Ectodermal cell (in vitro differentiated cells): ENCODE measurements around the gene ANHX.

Experiments used
- H3K27ac ChIP-seq: 2 replicates; pipeline ENCODE4 v1.7.0; 2013; ENCODE audit warnings: mild to moderate bottlenecking, low read depth, low read length; ENCODE audit not compliant: insufficient read depth, poor library complexity, severe bottlenecking
- H3K27me3 ChIP-seq: 2 replicates; pipeline ENCODE4 v1.7.0; 2013; ENCODE audit warnings: mild to moderate bottlenecking, low read length; ENCODE audit not compliant: insufficient read depth, control insufficient read depth, poor library complexity, severe bottlenecking
- H3K36me3 ChIP-seq: one replicate; pipeline ENCODE4 v1.7.0; 2013; ENCODE audit warnings: low read length; ENCODE audit not compliant: control insufficient read depth, insufficient read depth
- H3K4me1 ChIP-seq: one replicate; pipeline ENCODE4 v1.7.0; 2013; ENCODE audit warnings: low read length; ENCODE audit not compliant: control insufficient read depth, insufficient read depth
- H3K4me3 ChIP-seq: 2 replicates; pipeline ENCODE4 v1.7.0; 2013; ENCODE audit warnings: low read depth, low read length, control low read depth; ENCODE audit not compliant: insufficient read depth
- H3K9me3 ChIP-seq: 2 replicates; pipeline ENCODE4 v1.7.0; 2013; ENCODE audit warnings: mild to moderate bottlenecking, low read length, moderate library complexity; ENCODE audit not compliant: control insufficient read depth
- WGBS, 2 experiments: methylation state at CpG; one replicate each; pipeline ENCODE4 v1.1.7; 2013; ENCODE audit warnings: missing lambda C conversion rate in 2 of 2; 5-methylcytosine and 5-hydroxymethylcytosine counted together

The ANHX gene

GRCh38 chr12:133204264-133204603, 31.4 kb downstream of the ANHX start:
- peaks cover 39% of the 10 kb centered on the region for H3K36me3 ChIP-seq
- 100% methylated on average over 1 of the region's 1 CpG; no CpG with 5 or more reads in 1 of the 2 experiments for WGBS, 2 experiments

GRCh38 chr12:133203344-133204263, 32.1 kb downstream of the ANHX start:
- H3K36me3 ChIP-seq = peaks cover 39% of the 10 kb centered on the region
- WGBS, 2 experiments = 90 to 98% methylated on average over 6 to 7 of the region's 7 CpGs
- no peak overlapping the region for H3K4me3 ChIP-seq
- no peak overlapping the region for H3K27ac ChIP-seq
- H3K27me3 ChIP-seq = no peaks in the 10 kb centered on the region
- peaks cover 43% of the 10 kb centered on the region for H3K9me3 ChIP-seq
- H3K4me1 ChIP-seq = no peaks in the 10 kb centered on the region

More at GRCh38 chr12:133204264-133204603, 31.4 kb downstream of the ANHX start:
- no peak overlapping the region for H3K27ac ChIP-seq
- H3K9me3 ChIP-seq = peaks cover 43% of the 10 kb centered on the region
- H3K27me3 ChIP-seq = no peaks in the 10 kb centered on the region
- no peak overlapping the region for H3K4me3 ChIP-seq
- H3K4me1 ChIP-seq = no peaks in the 10 kb centered on the region

- Histone ChIP-seq H3K4me3 (no peak overlapping the region), H3K4me1 (no peaks in the 10 kb centered on the region), H3K9me3 (peaks cover 43% of the 10 kb centered on the region), H3K36me3 (peaks cover 39% of the 10 kb centered on the region), H3K27me3 (no peaks in the 10 kb centered on the region), H3K27ac (no peak overlapping the region)
- 100% methylated on average over 1 to 2 of the region's 2 CpGs for WGBS, 2 experiments
These were observed 33.0 kb downstream of the ANHX start for GRCh38 chr12:133202493-133203343.

GRCh38 chr12:133201888-133202287, 33.8 kb downstream of the ANHX start:
- 38 to 53% methylated on average over 1 to 2 of the region's 2 CpGs for WGBS, 2 experiments

GRCh38 chr12:133192847-133193246, 42.8 kb downstream of the ANHX start:
- no peaks in the 10 kb centered on the region for H3K4me1 ChIP-seq
- no peak overlapping the region for H3K4me3 ChIP-seq
- H3K27me3 ChIP-seq = no peaks in the 10 kb centered on the region
- 93 to 96% methylated on average over 5 of the region's 5 CpGs for WGBS, 2 experiments
- peaks cover 7% of the 10 kb centered on the region for H3K9me3 ChIP-seq
- H3K36me3 ChIP-seq = peaks cover 86% of the 10 kb centered on the region
- H3K27ac ChIP-seq = no peak overlapping the region

More at GRCh38 chr12:133201888-133202287, 33.8 kb downstream of the ANHX start:
- Histone ChIP-seq H3K27me3 (no peaks in the 10 kb centered on the region), H3K36me3 (peaks cover 39% of the 10 kb centered on the region), H3K9me3 (peaks cover 43% of the 10 kb centered on the region), H3K27ac (no peak overlapping the region), H3K4me3 (no peak overlapping the region), H3K4me1 (no peaks in the 10 kb centered on the region)

- Histone ChIP-seq H3K4me3 (no peak overlapping the region), H3K27ac (no peak overlapping the region), H3K36me3 (peaks cover 94% of the 10 kb centered on the region), H3K9me3 (peaks cover 6% of the 10 kb centered on the region), H3K4me1 (no peaks in the 10 kb centered on the region), H3K27me3 (no peaks in the 10 kb centered on the region)
- 95 to 96% methylated on average over 2 of the region's 2 CpGs for WGBS, 2 experiments
These were observed 45.5 kb downstream of the ANHX start for GRCh38 chr12:133190176-133190575.

GRCh38 chr12:133181238-133181959, 54.3 kb downstream of the ANHX start, which contains the start of gene ZNF268:
TSS of gene ZNF268 (plus strand) at chr12:133181495. CDS start at chr12:133181998, 503 bp downstream.
- Histone ChIP-seq H3K4me3 (peak within 1 kb of the TSS; percentile 98), H3K27ac (peak within 1 kb of the TSS; percentile 53), H3K4me1 (no peaks in the 10 kb centered on the region), H3K9me3 (peaks cover 5% of the 10 kb centered on the region), H3K27me3 (no peaks in the 10 kb centered on the region), H3K36me3 (peaks cover 39% of the 10 kb centered on the region)
- WGBS, 2 experiments = 1 to 2% methylated on average over 40 of the region's 40 CpGs

GRCh38 chr12:133180669-133181068, 55.0 kb downstream of the ANHX start:
- Histone ChIP-seq H3K4me1 (no peaks in the 10 kb centered on the region), H3K9me3 (peaks cover 7% of the 10 kb centered on the region), H3K4me3 (no peak overlapping the region), H3K36me3 (peaks cover 33% of the 10 kb centered on the region), H3K27me3 (no peaks in the 10 kb centered on the region), H3K27ac (no peak overlapping the region)
- 86 to 98% methylated on average over 7 to 8 of the region's 8 CpGs for WGBS, 2 experiments

- no peaks in the 10 kb centered on the region for H3K27me3 ChIP-seq
- 67 to 93% methylated on average over 1 of the region's 1 CpG for WGBS, 2 experiments
- H3K4me1 ChIP-seq = no peaks in the 10 kb centered on the region
- H3K4me3 ChIP-seq = no peak overlapping the region
- H3K9me3 ChIP-seq = peaks cover 4% of the 10 kb centered on the region
- no peaks in the 10 kb centered on the region for H3K36me3 ChIP-seq
- no peak overlapping the region for H3K27ac ChIP-seq
These were observed 60.8 kb downstream of the ANHX start for GRCh38 chr12:133174901-133175300.
